Spleen (tissue), 13 donors: Measurements from ENCODE around the gene PYGO1. TPM values are rescaled to one million over a fixed set of nuclear protein-coding genes. Genes with fewer than 3 reads are reported as not detected.

Source experiments
- DNase-seq: peaks from one replicate; pipeline ENCODE4 v3.0.0-alpha.2; 2020
- H3K27ac ChIP-seq, 8 donors: fragments of 200-600 bp; sonication (generic) in 7 of 8; 1 replicate in 4 of 8; 2 replicates in 4 of 8; pipeline versions ENCODE4 v1.5.0 to v1.8.0; 2016 to 2021; ENCODE audit warnings: inconsistent platforms in 4 of 8, mild to moderate bottlenecking in 4 of 8, moderate library complexity in 1 of 8
- H3K27me3 ChIP-seq, 7 donors: fragments of 200-600 bp; sonication (generic) in 6 of 7; replicated peaks in 1 of 7; 1 replicate in 4 of 7; 2 replicates in 3 of 7; pipeline versions ENCODE4 v1.5.0 to v1.8.0; 2016 to 2021; ENCODE audit warnings: inconsistent platforms in 3 of 7, mild to moderate bottlenecking in 1 of 7
- H3K36me3 ChIP-seq, 6 donors: fragments of 200-600 bp; sonication (generic) in 5 of 6; 1 replicate in 4 of 6; 2 replicates in 2 of 6; pipeline versions ENCODE4 v1.5.0 to v1.8.0; 2016 to 2021; ENCODE audit warnings: inconsistent platforms in 2 of 6
- H3K4me1 ChIP-seq, 6 donors: fragments of 200-600 bp; sonication (generic) in 5 of 6; 1 replicate in 3 of 6; 2 replicates in 3 of 6; pipeline versions ENCODE4 v1.5.0 to v1.8.0; 2016 to 2021; ENCODE audit warnings: inconsistent platforms in 3 of 6
- H3K4me3 ChIP-seq, 8 donors: fragments of 200-600 bp; sonication (generic) in 7 of 8; 1 replicate in 4 of 8; 2 replicates in 4 of 8; pipeline versions ENCODE4 v1.5.0 to v1.8.0; 2016 to 2021; ENCODE audit warnings: inconsistent platforms in 4 of 8, mild to moderate bottlenecking in 4 of 8, moderate library complexity in 2 of 8
- H3K9me3 ChIP-seq, 8 donors: fragments of 200-600 bp; sonication (generic) in 7 of 8; 1 replicate in 4 of 8; 2 replicates in 4 of 8; pipeline versions ENCODE4 v1.5.0 to v1.8.0; 2016 to 2021; ENCODE audit warnings: inconsistent platforms in 4 of 8
- CTCF ChIP-seq, 11 experiments: fragments of 200-600 bp in 7 of 11; fragments of 450-650 bp in 4 of 11; sonication (generic) in 4 of 11; IDR thresholded peaks in 8 of 11; conservative IDR thresholded peaks in 3 of 11; 1 replicate in 7 of 11; 2 replicates in 4 of 11; pipeline versions ENCODE4 v1.4.0 to v1.8.0; 2016 to 2021; ENCODE audit warnings: antibody characterized with exemption in 11 of 11, inconsistent platforms in 4 of 11, mild to moderate bottlenecking in 1 of 11
- POLR2A ChIP-seq, 3 donors: fragments of 450-650 bp; IDR thresholded peaks; one replicate each; pipeline ENCODE4 v1.5.1; 2017; ENCODE audit warnings: antibody characterized with exemption in 3 of 3, mild to moderate bottlenecking in 1 of 3
- POLR2AphosphoS5 ChIP-seq, 3 donors: sonication (generic); formaldehyde crosslinking; IDR thresholded peaks; one replicate each; pipeline ENCODE4 v1.5.1; 2017; ENCODE audit warnings: antibody characterized with exemption in 3 of 3
- WGBS, 5 donors: extraction: QIAGEN DNeasy Blood & Tissue Kit in 3 of 5; methylation state at CpG; one replicate each; pipeline versions ENCODE4 v1.1.5 to v1.1.7; 2013 to 2018; 5-methylcytosine and 5-hydroxymethylcytosine counted together
- intact Hi-C: fragments of 100-400 bp; cut with DNase I; formaldehyde crosslinking; loops from one replicate; pipeline ENCODE4 v1.15.0; 2023; ENCODE audit warnings: low total_unique reads
- long read RNA-seq, 2 donors: transcript quantifications; one replicate each; lab custom pipeline, GENCODE V29; 2026
- polyA plus RNA-seq, 3 donors: library from polyadenylated mRNA; stranded (reverse); fragments of 200-250 nt; gene quantifications; one replicate each; pipeline ENCODE4 v1.2.1, GENCODE V29; 2013
- total RNA-seq, 7 donors: library from RNA; depleted of rRNA in 3 of 7; stranded (reverse); fragments of >200 nt in 3 of 7; fragmentation: NEBNext Ultra II Directional in 4 of 7; extraction: Animal tissue kit (Norgen Biotek cat#: 25700) in 4 of 7; gene quantifications; one replicate each; pipeline versions ENCODE4 v1.1.0 to v1.2.1, GENCODE V29; 2016 to 2021
- donor health status: healthy with polysubstance abuse.
- donor health status: DM: no; HTN: no; CAD: no; lungs with moderate emphysema.
- donor health status: DM: no; HTN: no; CAD: no.
- donor health status: Bipolar disorder and iron deficiency.
- donor health status: healthy.
- donor health status: DM: no; HTN: no; CAD: no.
- donor health status: DM: yes; HTN: yes; CAD: no.

Gene PYGO1
- total RNA-seq = 1 to 10 TPM in 5 of 7 donors, under 1 TPM in 2; 0.77 to 1.5 (median 1.1) TPM
- polyA plus RNA-seq = under 1 TPM; 0.11 to 0.32 (median 0.22) TPM
- long read RNA-seq, donor 1 = 0 reads
- long read RNA-seq, donor 2, full-length matches to known transcripts = 3 of 3 reads
- long read RNA-seq, donor 2, partial matches to known transcripts = 0 of 3 reads
- long read RNA-seq, donor 2, other reads (novel, unspliced or antisense) = 0 of 3 reads

DNA sequence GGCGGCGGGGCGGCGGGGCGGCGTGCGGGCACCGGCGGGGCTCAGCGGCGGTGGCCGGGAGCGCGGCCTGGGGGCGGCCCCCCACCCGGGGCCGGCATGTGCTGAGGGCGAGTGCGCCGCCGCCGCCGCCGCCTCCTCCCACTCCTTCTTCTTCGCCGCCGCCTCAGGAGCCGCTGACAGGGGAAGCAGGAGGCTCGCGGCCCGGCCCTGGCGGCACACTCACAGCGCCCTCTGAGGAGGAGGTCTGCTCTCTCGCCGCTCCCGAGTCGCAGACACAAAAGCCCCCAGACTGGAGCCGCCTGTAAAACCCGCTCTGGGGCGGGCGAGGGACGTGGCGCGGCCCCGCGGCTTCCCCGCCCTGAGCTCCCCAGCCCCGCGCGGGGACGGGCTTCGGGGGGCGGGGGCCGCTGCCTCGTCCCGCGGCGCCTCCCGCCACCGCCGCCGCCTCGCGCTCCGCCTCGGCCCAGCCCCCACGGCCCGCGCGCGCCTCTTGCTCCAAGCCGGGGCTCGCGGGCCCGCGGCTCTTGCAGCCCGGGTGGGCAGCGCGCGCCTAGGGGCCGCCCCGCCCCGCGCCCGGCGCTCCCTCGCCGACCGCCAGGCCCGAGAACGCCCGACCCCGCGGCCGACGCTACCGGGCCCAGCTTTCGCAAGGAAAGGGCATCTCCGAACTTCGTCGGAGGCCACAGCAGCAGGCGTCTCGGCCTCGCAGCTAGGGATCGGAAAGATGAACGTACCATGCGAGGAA lies at the start of gene PYGO1:
Gene PYGO1, minus strand, starts transcription at position 276 of the 745 bp plus-strand sequence. CDS start 462 bp downstream, outside the sequence.
- no peak for TF ChIP-seq POLR2A (IDR thresholded peaks at IDR 0.05)
- TF ChIP-seq POLR2AphosphoS5 (IDR thresholded peaks at IDR 0.05) = no peak
- no peak for TF ChIP-seq CTCF (IDR thresholded peaks at IDR 0.05 in 8 of 11, conservative IDR thresholded peaks at IDR 0.05 in 3 of 11)
- DNase-seq = peak; percentile 80
- Histone ChIP-seq H3K9me3 (no peaks in the 10 kb centered on the region), H3K4me3 (peak within 1 kb of the TSS; percentile 25 to 72 (median 46)), H3K4me1 (peaks cover 0 to 13% (median 6%) of the 10 kb centered on the region in 6 donors), H3K36me3 (no peaks in the 10 kb centered on the region), H3K27me3 (peaks cover 0 to 81% (median 42%) of the 10 kb centered on the region in 7 donors), H3K27ac (peak within 1 kb of the TSS in 3 of 8 donors; percentile 34 to 56 (median 40))
- WGBS, 5 donors = 0 to 27% (median 1%) methylated on average over 3 to 107 of the region's 107 CpGs
- intact Hi-C loops = no loop called here

DNA sequence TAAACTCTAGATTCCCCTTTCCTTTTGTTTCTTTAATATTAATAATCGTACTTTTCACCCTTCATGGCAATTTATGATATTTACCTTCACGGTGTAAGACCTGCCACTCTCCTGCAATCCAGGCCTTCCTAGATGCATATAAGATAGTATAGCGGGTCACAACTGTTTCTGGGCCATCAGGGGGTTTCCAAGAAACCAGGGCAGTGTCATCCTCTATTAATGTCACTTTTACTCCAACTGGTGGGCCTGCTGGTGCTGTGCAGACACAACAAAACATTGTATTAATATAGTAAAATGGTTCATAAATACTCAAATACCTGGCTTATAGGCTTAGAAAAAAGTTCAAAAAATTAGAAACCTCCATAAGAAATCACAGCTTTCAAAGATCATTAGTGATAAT lies 48.9 kb upstream of the PYGO1 start:
- intact Hi-C loops = no loop called here
- TF ChIP-seq POLR2AphosphoS5 (IDR thresholded peaks at IDR 0.05) (no peak), CTCF (IDR thresholded peaks at IDR 0.05 in 8 of 11, conservative IDR thresholded peaks at IDR 0.05 in 3 of 11) (no peak), POLR2A (IDR thresholded peaks at IDR 0.05) (no peak)
- 86 to 97% (median 90%) methylated on average over 3 of the region's 3 CpGs for WGBS, 5 donors

GRCh38 chr15:55633731-55634130 lies 45.6 kb upstream of the PYGO1 start:
- no peaks in the 10 kb centered on the region for H3K27me3 ChIP-seq
- no peaks in the 10 kb centered on the region for H3K36me3 ChIP-seq
- no peaks in the 10 kb centered on the region for H3K4me1 ChIP-seq
- intact Hi-C loops = no loop called here
- no peak overlapping the region for H3K4me3 ChIP-seq
- no peaks in the 10 kb centered on the region for H3K9me3 ChIP-seq
- TF ChIP-seq CTCF (IDR thresholded peaks at IDR 0.05 in 8 of 11, conservative IDR thresholded peaks at IDR 0.05 in 3 of 11) = no peak
- TF ChIP-seq POLR2AphosphoS5 (IDR thresholded peaks at IDR 0.05) = no peak
- no peak for TF ChIP-seq POLR2A (IDR thresholded peaks at IDR 0.05)
- DNase-seq = no peak
- no peak overlapping the region for H3K27ac ChIP-seq
- WGBS, 5 donors = 83 to 98% (median 88%) methylated on average over 1 of the region's 1 CpG

More for the DNA sequence above, 48.9 kb upstream of the PYGO1 start:
- no peak overlapping the region for H3K27ac ChIP-seq
- no peaks in the 10 kb centered on the region for H3K27me3 ChIP-seq
- no peaks in the 10 kb centered on the region for H3K36me3 ChIP-seq
- H3K9me3 ChIP-seq = no peaks in the 10 kb centered on the region
- no peak overlapping the region for H3K4me3 ChIP-seq
- DNase-seq = no peak
- no peaks in the 10 kb centered on the region for H3K4me1 ChIP-seq

DNA sequence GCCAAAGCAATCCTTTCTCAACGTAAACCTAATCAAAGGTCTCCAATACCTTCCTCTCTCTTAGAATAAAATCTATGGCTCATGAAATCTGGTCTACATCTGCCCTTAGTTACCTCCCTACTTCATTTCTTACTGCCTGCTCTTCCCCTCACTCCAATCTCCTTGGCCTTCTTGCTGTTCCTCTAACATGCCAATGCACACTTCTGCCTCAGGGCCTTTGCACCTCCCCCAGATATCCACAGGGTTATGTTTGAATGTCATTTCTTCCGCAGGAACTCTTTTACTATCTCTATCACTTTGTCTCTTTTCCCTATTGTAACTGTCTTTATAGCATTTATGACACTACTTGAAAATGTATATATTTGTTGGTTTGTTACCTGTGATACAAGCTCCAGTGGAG lies 44.3 kb upstream of the PYGO1 start:
- WGBS, 5 donors = 89 to 96% (median 92%) methylated on average over 2 of the region's 2 CpGs
- H3K4me1 ChIP-seq = no peaks in the 10 kb centered on the region
- no peaks in the 10 kb centered on the region for H3K9me3 ChIP-seq
- H3K4me3 ChIP-seq = no peak overlapping the region
- no peaks in the 10 kb centered on the region for H3K36me3 ChIP-seq
- no peaks in the 10 kb centered on the region for H3K27me3 ChIP-seq
- TF ChIP-seq CTCF (IDR thresholded peaks at IDR 0.05 in 8 of 11, conservative IDR thresholded peaks at IDR 0.05 in 3 of 11) = no peak
- no peak for TF ChIP-seq POLR2A (IDR thresholded peaks at IDR 0.05)
- TF ChIP-seq POLR2AphosphoS5 (IDR thresholded peaks at IDR 0.05) = no peak
- no peak for DNase-seq
- H3K27ac ChIP-seq = no peak overlapping the region
- intact Hi-C loops = no loop called here
